ENCODE results near the gene ARL2BP. TPM values are rescaled to one million over a fixed set of nuclear protein-coding genes. Genes with fewer than 3 reads are reported as not detected.

ARL2BP gene
- total and polyA plus RNA-seq, 9 of the 15 experiments (the other 6 are each of a cell fraction or from before 2014, with no cell fraction given) = 16.7 to 41.8 (median 27.2) TPM

DNA sequence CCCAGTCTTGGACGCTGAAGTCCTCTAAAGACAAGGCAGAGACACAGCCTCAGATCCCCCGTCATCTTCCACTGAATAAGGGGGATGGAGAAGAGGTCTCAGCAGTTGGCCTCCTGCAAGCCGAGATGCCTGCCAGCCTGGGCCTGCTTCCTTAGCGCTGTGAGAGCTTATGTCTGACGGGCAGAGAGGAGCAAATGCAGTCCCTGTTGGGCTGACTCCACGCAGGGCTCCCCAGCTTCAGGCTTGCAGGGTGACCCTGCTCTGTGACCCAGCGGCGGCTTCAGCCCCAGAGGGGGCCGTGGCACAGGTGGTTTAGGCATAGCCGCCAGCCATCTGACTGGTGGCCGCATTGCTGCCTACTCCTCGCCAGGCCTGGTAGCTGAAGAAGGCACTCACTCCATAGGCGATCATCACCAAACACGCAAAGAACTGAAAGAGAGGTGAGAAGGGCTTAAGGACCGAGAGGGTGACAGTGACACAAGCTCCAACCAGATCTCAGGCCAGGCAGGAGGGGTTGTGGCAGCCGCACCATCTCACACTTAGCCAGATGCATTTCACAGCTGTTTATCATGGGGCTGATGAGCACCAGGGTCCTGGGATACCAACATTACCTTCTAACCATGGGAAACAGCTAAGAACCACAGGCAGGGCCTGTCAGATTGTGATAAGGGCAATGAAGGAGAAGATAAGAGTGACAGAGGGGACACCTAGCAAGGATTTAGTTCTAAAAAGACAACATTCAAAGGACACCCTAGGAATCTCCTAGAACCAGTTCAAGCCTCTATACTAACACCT lies 11.7 kb downstream of the ARL2BP start (continued):
- TF ChIP-seq SAFB2 (IDR thresholded peaks at IDR 0.05; ENCODE audit: borderline replicate concordance, low read depth, low read length, severe bottlenecking) = no peak
- no peak for TF ChIP-seq ZNF140 (CRISPR knock-in tag; IDR thresholded peaks at IDR 0.05)
- peak; percentile 46; the same call in 1 of the 2 replicates for TF ChIP-seq GATA2 (CRISPR knock-in tag; IDR thresholded peaks at IDR 0.05)
- no peak for TF ChIP-seq NEUROD1 (IDR thresholded peaks at IDR 0.05; ENCODE audit: borderline replicate concordance, low read depth, low read length, partially characterized antibody)
- no peak for TF ChIP-seq SMARCB1 (IDR thresholded peaks at IDR 0.05; ENCODE audit: insufficient read length, low read depth)
- TF ChIP-seq, protein P1, sequence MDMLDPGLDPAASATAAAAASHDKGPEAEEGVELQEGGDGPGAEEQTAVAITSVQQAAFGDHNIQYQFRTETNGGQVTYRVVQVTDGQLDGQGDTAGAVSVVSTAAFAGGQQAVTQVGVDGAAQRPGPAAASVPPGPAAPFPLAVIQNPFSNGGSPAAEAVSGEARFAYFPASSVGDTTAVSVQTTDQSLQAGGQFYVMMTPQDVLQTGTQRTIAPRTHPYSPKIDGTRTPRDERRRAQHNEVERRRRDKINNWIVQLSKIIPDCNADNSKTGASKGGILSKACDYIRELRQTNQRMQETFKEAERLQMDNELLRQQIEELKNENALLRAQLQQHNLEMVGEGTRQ (CRISPR knock-in tag; IDR thresholded peaks at IDR 0.05) = no peak
- TF ChIP-seq NFE2 (IDR thresholded peaks at IDR 0.05; ENCODE audit: low read depth) = no peak
- no peak for TF ChIP-seq ZNF609 (CRISPR knock-in tag; IDR thresholded peaks at IDR 0.05; ENCODE audit: borderline replicate concordance)
- no peak for TF ChIP-seq ZBTB17 (CRISPR knock-in tag; IDR thresholded peaks at IDR 0.05)
- no peak for TF ChIP-seq ZNF507 (tag; conservative IDR thresholded peaks at IDR 0.05)
- no peak for TF ChIP-seq CHD1 (IDR thresholded peaks at IDR 0.05; ENCODE audit: low read length)
- no peak for TF ChIP-seq XRCC4 (IDR thresholded peaks at IDR 0.05; ENCODE audit: extremely low read depth, insufficient read depth, insufficient read length)
- TF ChIP-seq HDAC8 (tag; IDR thresholded peaks at IDR 0.05) = no peak
- TF ChIP-seq ARHGAP35 (IDR thresholded peaks at IDR 0.05; ENCODE audit: partially characterized antibody) = no peak
- TF ChIP-seq TCF3 (CRISPR knock-in tag; IDR thresholded peaks at IDR 0.05) = peak; percentile 78
- no peak for TF ChIP-seq GABPB2 (CRISPR knock-in tag; conservative IDR thresholded peaks at IDR 0.05)
- TF ChIP-seq ZKSCAN8 (CRISPR knock-in tag; IDR thresholded peaks at IDR 0.05) = no peak
- no peak for TF ChIP-seq ARNT (IDR thresholded peaks at IDR 0.05)
- peak; percentile 46; the same call in 1 of the 2 replicates for TF ChIP-seq NFIC (IDR thresholded peaks at IDR 0.05)
- no peak for TF ChIP-seq PCBP2 (IDR thresholded peaks at IDR 0.05; ENCODE audit: low read depth, low read length, poor library complexity, severe bottlenecking)
- TF ChIP-seq ZNF146 (CRISPR knock-in tag; IDR thresholded peaks at IDR 0.05; ENCODE audit: unreplicated experiment) = no peak
- peak; percentile 24; the same call in 1 of the 2 replicates for TF ChIP-seq EP300 (IDR thresholded peaks at IDR 0.05; ENCODE audit: low read length)
- 0 out of 2 replicates have a peak, but pooled peaks have one; percentile 29 for TF ChIP-seq ZEB2 (IDR thresholded peaks at IDR 0.05)
- no peak for TF ChIP-seq NR1H2 (CRISPR knock-in tag; IDR thresholded peaks at IDR 0.05)
- TF ChIP-seq CBFA2T3 (IDR thresholded peaks at IDR 0.05) = peak; percentile 90

Data from K562 (cell line).